ENCODE measurements around the gene UBE2R2. TPM values are rescaled to one million over a fixed set of nuclear protein-coding genes. Genes with fewer than 3 reads are reported as not detected.

UBE2R2 gene
- total RNA-seq, 2 experiments from 2014 or later = 22.7 to 24.5 TPM

GRCh38 chr9:33905137-33905536 is 88.2 kb downstream of the UBE2R2 start:
- no peaks in the 10 kb centered on the region for H3K9me3 Mint-ChIP-seq
- DNase-seq (no peak), ATAC-seq (ENCODE audit: poor library complexity) (no peak)
- H3K4me3 Mint-ChIP-seq = no peak overlapping the region
- no peaks in the 10 kb centered on the region for H3K4me1 ChIP-seq (ENCODE audit: insufficient read depth, low read length)
- H3K27ac ChIP-seq (ENCODE audit: low read depth in 1 of 2, low read length in 2 of 2) = no peak overlapping the region
- peaks cover 26% of the 10 kb centered on the region for H3K4me1 Mint-ChIP-seq (ENCODE audit: low read depth)
- no peaks in the 10 kb centered on the region for H3K27me3 ChIP-seq (ENCODE audit: control insufficient read depth in 1 of 2, insufficient read depth in 2 of 2, low read length in 2 of 2)
- peaks cover 25% of the 10 kb centered on the region for H3K36me3 ChIP-seq (ENCODE audit: insufficient read depth, low read length)
- H3K36me3 Mint-ChIP-seq (ENCODE audit: low read depth) = peaks cover 49% of the 10 kb centered on the region
- TF ChIP-seq, protein P1, sequence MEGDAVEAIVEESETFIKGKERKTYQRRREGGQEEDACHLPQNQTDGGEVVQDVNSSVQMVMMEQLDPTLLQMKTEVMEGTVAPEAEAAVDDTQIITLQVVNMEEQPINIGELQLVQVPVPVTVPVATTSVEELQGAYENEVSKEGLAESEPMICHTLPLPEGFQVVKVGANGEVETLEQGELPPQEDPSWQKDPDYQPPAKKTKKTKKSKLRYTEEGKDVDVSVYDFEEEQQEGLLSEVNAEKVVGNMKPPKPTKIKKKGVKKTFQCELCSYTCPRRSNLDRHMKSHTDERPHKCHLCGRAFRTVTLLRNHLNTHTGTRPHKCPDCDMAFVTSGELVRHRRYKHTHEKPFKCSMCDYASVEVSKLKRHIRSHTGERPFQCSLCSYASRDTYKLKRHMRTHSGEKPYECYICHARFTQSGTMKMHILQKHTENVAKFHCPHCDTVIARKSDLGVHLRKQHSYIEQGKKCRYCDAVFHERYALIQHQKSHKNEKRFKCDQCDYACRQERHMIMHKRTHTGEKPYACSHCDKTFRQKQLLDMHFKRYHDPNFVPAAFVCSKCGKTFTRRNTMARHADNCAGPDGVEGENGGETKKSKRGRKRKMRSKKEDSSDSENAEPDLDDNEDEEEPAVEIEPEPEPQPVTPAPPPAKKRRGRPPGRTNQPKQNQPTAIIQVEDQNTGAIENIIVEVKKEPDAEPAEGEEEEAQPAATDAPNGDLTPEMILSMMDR (IDR thresholded peaks at IDR 0.05) = no peak
- CTCF ChIA-PET = no interaction called here
- intact Hi-C loops (cut with DNase I, micrococcal nuclease) = no loop called here
- no peak overlapping the region for H3K4me3 ChIP-seq (ENCODE audit: low read length)
- POLR2A ChIA-PET = no interaction called here
- H3K27me3 Mint-ChIP-seq = no peaks in the 10 kb centered on the region
- H3K27ac Mint-ChIP-seq = peak overlapping the region; percentile 1
- H3K9me3 ChIP-seq (ENCODE audit: control insufficient read depth in 1 of 2, insufficient read depth in 1 of 2, low read length in 2 of 2) = no peaks in the 10 kb centered on the region

DNA sequence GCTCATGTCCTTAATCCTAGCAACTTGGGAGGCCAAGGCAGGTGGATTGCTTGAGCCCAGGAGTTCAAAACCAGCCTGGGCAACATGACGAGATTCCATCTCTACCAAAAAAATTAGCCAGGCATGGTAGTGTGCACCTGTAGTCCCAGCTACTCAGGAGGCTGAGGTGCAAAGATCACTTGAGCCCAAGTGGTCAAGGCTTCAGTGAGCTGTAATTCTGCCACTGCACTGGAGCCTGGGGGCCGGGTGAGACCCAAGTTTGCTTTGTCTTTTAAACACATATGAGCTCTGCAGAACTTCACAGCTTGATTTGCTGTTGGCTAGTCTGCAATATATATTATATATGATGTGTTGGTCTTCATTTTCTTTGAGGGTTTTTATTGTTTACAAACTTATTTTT is 89.8 kb downstream of the UBE2R2 start:
- TF ChIP-seq, protein P1 (IDR thresholded peaks at IDR 0.05) = no peak
- H3K36me3 ChIP-seq (ENCODE audit: insufficient read depth, low read length) = peaks cover 17% of the 10 kb centered on the region

GRCh38 chr9:33907347-33907746 is 90.4 kb downstream of the UBE2R2 start:
- H3K9me3 ChIP-seq (ENCODE audit: control insufficient read depth in 1 of 2, insufficient read depth in 1 of 2, low read length in 2 of 2) = no peaks in the 10 kb centered on the region
- DNase-seq (no peak), ATAC-seq (ENCODE audit: poor library complexity) (no peak)
- H3K27ac Mint-ChIP-seq = peak overlapping the region; percentile 41
- H3K27me3 Mint-ChIP-seq = no peaks in the 10 kb centered on the region
- H3K4me1 Mint-ChIP-seq (ENCODE audit: low read depth) = peaks cover 26% of the 10 kb centered on the region
- H3K9me3 Mint-ChIP-seq = no peaks in the 10 kb centered on the region
- H3K4me3 Mint-ChIP-seq = no peak overlapping the region
- no peaks in the 10 kb centered on the region for H3K4me1 ChIP-seq (ENCODE audit: insufficient read depth, low read length)
- ChIA-PET CTCF (interaction anchor here (1.2 kb wide), 1 partner anchor 278 kb away, joined by 3 read pairs; no protein-coding TSS in a partner anchor), POLR2A (no interaction called here)
- TF ChIP-seq, protein P1 (IDR thresholded peaks at IDR 0.05) = no peak
- intact Hi-C loops (cut with DNase I, micrococcal nuclease) = no loop called here
- H3K4me3 ChIP-seq (ENCODE audit: low read length) = no peak overlapping the region
- no peaks in the 10 kb centered on the region for H3K27me3 ChIP-seq (ENCODE audit: control insufficient read depth in 1 of 2, insufficient read depth in 2 of 2, low read length in 2 of 2)
- no peak overlapping the region for H3K27ac ChIP-seq (ENCODE audit: low read depth in 1 of 2, low read length in 2 of 2)
- H3K36me3 Mint-ChIP-seq (ENCODE audit: low read depth) = peaks cover 34% of the 10 kb centered on the region
- peaks cover 13% of the 10 kb centered on the region for H3K36me3 ChIP-seq (ENCODE audit: insufficient read depth, low read length)

More for the DNA sequence above, 89.8 kb downstream of the UBE2R2 start:
- Mint-ChIP-seq H3K36me3 (ENCODE audit: low read depth) (peaks cover 35% of the 10 kb centered on the region), H3K27ac (peak overlapping the region; percentile 36), H3K27me3 (no peaks in the 10 kb centered on the region), H3K4me1 (ENCODE audit: low read depth) (peaks cover 26% of the 10 kb centered on the region), H3K4me3 (no peak overlapping the region), H3K9me3 (no peaks in the 10 kb centered on the region)
- POLR2A ChIA-PET = no interaction called here
- ATAC-seq (ENCODE audit: poor library complexity) (no peak), DNase-seq (no peak)
- CTCF ChIA-PET = interaction anchor here (1.2 kb wide), 1 partner anchor 277 kb away, joined by 3 read pairs; no protein-coding TSS in a partner anchor
- H3K27ac ChIP-seq (ENCODE audit: low read depth in 1 of 2, low read length in 2 of 2) = no peak overlapping the region
- no peaks in the 10 kb centered on the region for H3K9me3 ChIP-seq (ENCODE audit: control insufficient read depth in 1 of 2, insufficient read depth in 1 of 2, low read length in 2 of 2)
- no peak overlapping the region for H3K4me3 ChIP-seq (ENCODE audit: low read length)
- intact Hi-C loops (cut with DNase I, micrococcal nuclease) = no loop called here
- no peaks in the 10 kb centered on the region for H3K27me3 ChIP-seq (ENCODE audit: control insufficient read depth in 1 of 2, insufficient read depth in 2 of 2, low read length in 2 of 2)
- no peaks in the 10 kb centered on the region for H3K4me1 ChIP-seq (ENCODE audit: insufficient read depth, low read length)

All from CD4-positive, alpha-beta T cell (primary cell).